ENCODE measurements around the gene SND1.

DNA sequence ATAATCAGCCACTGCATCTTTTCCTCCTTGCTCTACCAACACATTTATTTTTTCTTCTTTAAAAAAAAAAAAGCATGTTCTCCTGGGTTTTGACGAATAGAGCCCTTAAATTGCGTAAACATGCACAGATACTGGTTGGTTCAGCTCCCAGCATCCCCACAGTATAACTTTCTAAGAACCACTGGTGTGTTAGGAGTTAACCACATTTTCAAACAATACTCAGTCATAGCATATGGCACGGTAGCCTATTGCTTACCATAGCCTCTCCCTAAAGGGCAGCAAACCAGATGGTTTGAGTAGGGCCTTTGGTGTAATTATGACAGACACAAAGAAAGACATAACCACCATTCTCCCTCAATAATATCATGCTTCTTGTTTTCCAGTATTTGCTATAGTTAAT lies 234.3 kb downstream of the SND1 start:
- TF ChIP-seq POLR2A (IDR thresholded peaks at IDR 0.05; ENCODE audit: low read depth, low read length): no peak
- TF ChIP-seq POLR2AphosphoS5 (IDR thresholded peaks at IDR 0.05; ENCODE audit: low read depth, low read length): no peak
- no peak for TF ChIP-seq TAF1 (IDR thresholded peaks at IDR 0.05; ENCODE audit: borderline replicate concordance, low read depth, low read length)

Data from GM12892 (cell line).